ENCODE measurements around the gene ARPP21. TPM values are rescaled to one million over a fixed set of nuclear protein-coding genes. Genes with fewer than 3 reads are reported as not detected.

ARPP21 gene
- total RNA-seq, 1 experiment from 2014 or later, result not detected

DNA sequence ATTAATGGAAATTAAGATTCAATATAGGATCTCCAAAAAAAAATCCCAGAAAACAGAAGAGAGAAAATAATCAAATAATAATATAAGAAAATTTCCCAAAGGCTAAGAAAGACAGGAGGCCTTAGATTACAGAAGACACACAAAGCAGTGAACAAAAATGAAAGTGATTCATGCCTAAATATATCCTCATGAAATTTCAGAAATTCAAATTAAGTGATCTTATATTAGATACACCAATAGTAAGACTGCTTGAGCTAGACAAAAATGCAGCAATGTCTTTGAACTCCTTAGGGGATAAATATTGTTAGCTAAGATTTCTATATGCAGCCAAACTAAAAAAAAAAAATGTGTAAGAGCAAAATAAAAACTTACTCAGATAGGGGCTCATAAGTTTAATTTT lies 44.6 kb upstream of the ARPP21 start (continued):
- TF ChIP-seq TP53 (CRISPR knock-in tag; IDR thresholded peaks at IDR 0.05) (no peak), SOX15 (CRISPR knock-in tag; IDR thresholded peaks at IDR 0.05) (no peak), ZNF423 (CRISPR knock-in tag; IDR thresholded peaks at IDR 0.05) (no peak), RORB (CRISPR knock-in tag; IDR thresholded peaks at IDR 0.05) (no peak), NFE2L1 (CRISPR knock-in tag; IDR thresholded peaks at IDR 0.05) (no peak)
- TF ChIP-seq, protein P1, sequence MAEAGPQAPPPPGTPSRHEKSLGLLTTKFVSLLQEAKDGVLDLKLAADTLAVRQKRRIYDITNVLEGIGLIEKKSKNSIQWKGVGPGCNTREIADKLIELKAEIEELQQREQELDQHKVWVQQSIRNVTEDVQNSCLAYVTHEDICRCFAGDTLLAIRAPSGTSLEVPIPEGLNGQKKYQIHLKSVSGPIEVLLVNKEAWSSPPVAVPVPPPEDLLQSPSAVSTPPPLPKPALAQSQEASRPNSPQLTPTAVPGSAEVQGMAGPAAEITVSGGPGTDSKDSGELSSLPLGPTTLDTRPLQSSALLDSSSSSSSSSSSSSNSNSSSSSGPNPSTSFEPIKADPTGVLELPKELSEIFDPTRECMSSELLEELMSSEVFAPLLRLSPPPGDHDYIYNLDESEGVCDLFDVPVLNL (CRISPR knock-in tag; IDR thresholded peaks at IDR 0.05; ENCODE audit: borderline replicate concordance, low read depth), result no peak
- TF ChIP-seq, protein P2, sequence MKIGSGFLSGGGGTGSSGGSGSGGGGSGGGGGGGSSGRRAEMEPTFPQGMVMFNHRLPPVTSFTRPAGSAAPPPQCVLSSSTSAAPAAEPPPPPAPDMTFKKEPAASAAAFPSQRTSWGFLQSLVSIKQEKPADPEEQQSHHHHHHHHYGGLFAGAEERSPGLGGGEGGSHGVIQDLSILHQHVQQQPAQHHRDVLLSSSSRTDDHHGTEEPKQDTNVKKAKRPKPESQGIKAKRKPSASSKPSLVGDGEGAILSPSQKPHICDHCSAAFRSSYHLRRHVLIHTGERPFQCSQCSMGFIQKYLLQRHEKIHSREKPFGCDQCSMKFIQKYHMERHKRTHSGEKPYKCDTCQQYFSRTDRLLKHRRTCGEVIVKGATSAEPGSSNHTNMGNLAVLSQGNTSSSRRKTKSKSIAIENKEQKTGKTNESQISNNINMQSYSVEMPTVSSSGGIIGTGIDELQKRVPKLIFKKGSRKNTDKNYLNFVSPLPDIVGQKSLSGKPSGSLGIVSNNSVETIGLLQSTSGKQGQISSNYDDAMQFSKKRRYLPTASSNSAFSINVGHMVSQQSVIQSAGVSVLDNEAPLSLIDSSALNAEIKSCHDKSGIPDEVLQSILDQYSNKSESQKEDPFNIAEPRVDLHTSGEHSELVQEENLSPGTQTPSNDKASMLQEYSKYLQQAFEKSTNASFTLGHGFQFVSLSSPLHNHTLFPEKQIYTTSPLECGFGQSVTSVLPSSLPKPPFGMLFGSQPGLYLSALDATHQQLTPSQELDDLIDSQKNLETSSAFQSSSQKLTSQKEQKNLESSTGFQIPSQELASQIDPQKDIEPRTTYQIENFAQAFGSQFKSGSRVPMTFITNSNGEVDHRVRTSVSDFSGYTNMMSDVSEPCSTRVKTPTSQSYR (CRISPR knock-in tag; IDR thresholded peaks at IDR 0.05), result no peak
- TF ChIP-seq, protein P3, sequence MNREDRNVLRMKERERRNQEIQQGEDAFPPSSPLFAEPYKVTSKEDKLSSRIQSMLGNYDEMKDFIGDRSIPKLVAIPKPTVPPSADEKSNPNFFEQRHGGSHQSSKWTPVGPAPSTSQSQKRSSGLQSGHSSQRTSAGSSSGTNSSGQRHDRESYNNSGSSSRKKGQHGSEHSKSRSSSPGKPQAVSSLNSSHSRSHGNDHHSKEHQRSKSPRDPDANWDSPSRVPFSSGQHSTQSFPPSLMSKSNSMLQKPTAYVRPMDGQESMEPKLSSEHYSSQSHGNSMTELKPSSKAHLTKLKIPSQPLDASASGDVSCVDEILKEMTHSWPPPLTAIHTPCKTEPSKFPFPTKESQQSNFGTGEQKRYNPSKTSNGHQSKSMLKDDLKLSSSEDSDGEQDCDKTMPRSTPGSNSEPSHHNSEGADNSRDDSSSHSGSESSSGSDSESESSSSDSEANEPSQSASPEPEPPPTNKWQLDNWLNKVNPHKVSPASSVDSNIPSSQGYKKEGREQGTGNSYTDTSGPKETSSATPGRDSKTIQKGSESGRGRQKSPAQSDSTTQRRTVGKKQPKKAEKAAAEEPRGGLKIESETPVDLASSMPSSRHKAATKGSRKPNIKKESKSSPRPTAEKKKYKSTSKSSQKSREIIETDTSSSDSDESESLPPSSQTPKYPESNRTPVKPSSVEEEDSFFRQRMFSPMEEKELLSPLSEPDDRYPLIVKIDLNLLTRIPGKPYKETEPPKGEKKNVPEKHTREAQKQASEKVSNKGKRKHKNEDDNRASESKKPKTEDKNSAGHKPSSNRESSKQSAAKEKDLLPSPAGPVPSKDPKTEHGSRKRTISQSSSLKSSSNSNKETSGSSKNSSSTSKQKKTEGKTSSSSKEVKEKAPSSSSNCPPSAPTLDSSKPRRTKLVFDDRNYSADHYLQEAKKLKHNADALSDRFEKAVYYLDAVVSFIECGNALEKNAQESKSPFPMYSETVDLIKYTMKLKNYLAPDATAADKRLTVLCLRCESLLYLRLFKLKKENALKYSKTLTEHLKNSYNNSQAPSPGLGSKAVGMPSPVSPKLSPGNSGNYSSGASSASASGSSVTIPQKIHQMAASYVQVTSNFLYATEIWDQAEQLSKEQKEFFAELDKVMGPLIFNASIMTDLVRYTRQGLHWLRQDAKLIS (CRISPR knock-in tag; IDR thresholded peaks at IDR 0.05; ENCODE audit: borderline replicate concordance), result no peak

DNA sequence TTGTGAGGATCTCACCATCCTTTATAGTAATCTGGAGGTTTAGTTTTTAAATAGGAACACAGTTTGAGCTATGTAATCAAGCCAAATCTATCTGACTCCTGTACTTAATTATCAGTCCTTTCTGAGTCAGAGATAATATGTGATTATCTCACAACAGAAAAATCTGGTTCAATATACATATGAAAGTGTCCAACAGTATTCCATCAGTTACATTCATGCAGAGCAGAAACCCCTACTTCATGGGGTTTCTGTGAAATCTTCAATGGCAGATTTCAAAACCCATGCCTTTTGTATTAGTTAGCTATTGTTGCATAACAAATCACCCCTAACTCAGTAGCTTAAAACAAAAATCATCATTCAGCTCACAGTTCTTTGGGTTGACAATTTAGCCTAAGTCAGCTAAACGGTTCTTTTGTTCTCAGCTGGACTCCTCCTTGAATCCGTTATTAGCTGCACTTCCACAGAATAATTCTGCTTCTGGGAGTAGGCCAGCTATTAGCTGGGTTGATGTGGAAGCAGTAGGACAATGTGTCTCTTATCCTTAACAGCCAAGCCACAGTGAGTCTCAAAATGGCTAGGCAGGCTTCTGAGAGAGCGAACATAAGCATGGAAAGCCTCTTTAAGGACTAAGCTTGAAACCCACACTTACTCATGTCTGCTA lies 42.9 kb upstream of the ARPP21 start:
- Mint-ChIP-seq H3K27me3 (ENCODE audit: low read depth) (no peaks in the 10 kb centered on the region), H3K4me3 (no peak overlapping the region), H3K27ac (no peak overlapping the region; the same call in 1 of the 2 replicates), H3K9me3 (peaks cover 10% of the 10 kb centered on the region), H3K4me1 (peaks cover 23% of the 10 kb centered on the region), H3K36me3 (no peaks in the 10 kb centered on the region)
- DNase-seq (ENCODE audit: low spot score) (no peak), ATAC-seq (no peak)
- ChIA-PET POLR2A (no interaction called here), CTCF (interaction anchor here (1.4 kb wide), 1 partner anchor 312 kb away, joined by 3 read pairs; no protein-coding TSS in a partner anchor)
- TF ChIP-seq, protein P4, sequence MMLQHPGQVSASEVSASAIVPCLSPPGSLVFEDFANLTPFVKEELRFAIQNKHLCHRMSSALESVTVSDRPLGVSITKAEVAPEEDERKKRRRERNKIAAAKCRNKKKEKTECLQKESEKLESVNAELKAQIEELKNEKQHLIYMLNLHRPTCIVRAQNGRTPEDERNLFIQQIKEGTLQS (CRISPR knock-in tag; conservative IDR thresholded peaks at IDR 0.05), result no peak
- TF ChIP-seq FOXK1 (CRISPR knock-in tag; IDR thresholded peaks at IDR 0.05) (no peak), MXD4 (CRISPR knock-in tag; IDR thresholded peaks at IDR 0.05; ENCODE audit: borderline replicate concordance) (no peak), NFATC4 (CRISPR knock-in tag; IDR thresholded peaks at IDR 0.05) (no peak), ZNF121 (CRISPR knock-in tag; IDR thresholded peaks at IDR 0.05) (no peak), JUN (CRISPR knock-in tag; IDR thresholded peaks at IDR 0.05) (no peak), KAT7 (CRISPR knock-in tag; IDR thresholded peaks at IDR 0.05; ENCODE audit: borderline replicate concordance) (no peak), GABPB1 (CRISPR knock-in tag; IDR thresholded peaks at IDR 0.05) (no peak), SOX15 (CRISPR knock-in tag; IDR thresholded peaks at IDR 0.05) (no peak), TP53 (CRISPR knock-in tag; IDR thresholded peaks at IDR 0.05) (no peak), NR1H2 (CRISPR knock-in tag; IDR thresholded peaks at IDR 0.05) (no peak), ZBTB21 (CRISPR knock-in tag; IDR thresholded peaks at IDR 0.05; ENCODE audit: borderline replicate concordance) (no peak)
- TF ChIP-seq, protein P5, sequence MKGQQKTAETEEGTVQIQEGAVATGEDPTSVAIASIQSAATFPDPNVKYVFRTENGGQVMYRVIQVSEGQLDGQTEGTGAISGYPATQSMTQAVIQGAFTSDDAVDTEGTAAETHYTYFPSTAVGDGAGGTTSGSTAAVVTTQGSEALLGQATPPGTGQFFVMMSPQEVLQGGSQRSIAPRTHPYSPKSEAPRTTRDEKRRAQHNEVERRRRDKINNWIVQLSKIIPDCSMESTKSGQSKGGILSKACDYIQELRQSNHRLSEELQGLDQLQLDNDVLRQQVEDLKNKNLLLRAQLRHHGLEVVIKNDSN (CRISPR knock-in tag; IDR thresholded peaks at IDR 0.05), result no peak
- TF ChIP-seq, protein P6, sequence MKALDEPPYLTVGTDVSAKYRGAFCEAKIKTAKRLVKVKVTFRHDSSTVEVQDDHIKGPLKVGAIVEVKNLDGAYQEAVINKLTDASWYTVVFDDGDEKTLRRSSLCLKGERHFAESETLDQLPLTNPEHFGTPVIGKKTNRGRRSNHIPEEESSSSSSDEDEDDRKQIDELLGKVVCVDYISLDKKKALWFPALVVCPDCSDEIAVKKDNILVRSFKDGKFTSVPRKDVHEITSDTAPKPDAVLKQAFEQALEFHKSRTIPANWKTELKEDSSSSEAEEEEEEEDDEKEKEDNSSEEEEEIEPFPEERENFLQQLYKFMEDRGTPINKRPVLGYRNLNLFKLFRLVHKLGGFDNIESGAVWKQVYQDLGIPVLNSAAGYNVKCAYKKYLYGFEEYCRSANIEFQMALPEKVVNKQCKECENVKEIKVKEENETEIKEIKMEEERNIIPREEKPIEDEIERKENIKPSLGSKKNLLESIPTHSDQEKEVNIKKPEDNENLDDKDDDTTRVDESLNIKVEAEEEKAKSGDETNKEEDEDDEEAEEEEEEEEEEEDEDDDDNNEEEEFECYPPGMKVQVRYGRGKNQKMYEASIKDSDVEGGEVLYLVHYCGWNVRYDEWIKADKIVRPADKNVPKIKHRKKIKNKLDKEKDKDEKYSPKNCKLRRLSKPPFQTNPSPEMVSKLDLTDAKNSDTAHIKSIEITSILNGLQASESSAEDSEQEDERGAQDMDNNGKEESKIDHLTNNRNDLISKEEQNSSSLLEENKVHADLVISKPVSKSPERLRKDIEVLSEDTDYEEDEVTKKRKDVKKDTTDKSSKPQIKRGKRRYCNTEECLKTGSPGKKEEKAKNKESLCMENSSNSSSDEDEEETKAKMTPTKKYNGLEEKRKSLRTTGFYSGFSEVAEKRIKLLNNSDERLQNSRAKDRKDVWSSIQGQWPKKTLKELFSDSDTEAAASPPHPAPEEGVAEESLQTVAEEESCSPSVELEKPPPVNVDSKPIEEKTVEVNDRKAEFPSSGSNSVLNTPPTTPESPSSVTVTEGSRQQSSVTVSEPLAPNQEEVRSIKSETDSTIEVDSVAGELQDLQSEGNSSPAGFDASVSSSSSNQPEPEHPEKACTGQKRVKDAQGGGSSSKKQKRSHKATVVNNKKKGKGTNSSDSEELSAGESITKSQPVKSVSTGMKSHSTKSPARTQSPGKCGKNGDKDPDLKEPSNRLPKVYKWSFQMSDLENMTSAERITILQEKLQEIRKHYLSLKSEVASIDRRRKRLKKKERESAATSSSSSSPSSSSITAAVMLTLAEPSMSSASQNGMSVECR (CRISPR knock-in tag; IDR thresholded peaks at IDR 0.05; ENCODE audit: borderline replicate concordance), result no peak

Data from WTC11 (cell line).